ENCODE results near the gene RPL3. TPM values are rescaled to one million over a fixed set of nuclear protein-coding genes. Genes with fewer than 3 reads are reported as not detected.

The RPL3 gene
- polyA plus RNA-seq (2012; ENCODE audit: insufficient read length, low read depth), result 3,373 TPM

DNA sequence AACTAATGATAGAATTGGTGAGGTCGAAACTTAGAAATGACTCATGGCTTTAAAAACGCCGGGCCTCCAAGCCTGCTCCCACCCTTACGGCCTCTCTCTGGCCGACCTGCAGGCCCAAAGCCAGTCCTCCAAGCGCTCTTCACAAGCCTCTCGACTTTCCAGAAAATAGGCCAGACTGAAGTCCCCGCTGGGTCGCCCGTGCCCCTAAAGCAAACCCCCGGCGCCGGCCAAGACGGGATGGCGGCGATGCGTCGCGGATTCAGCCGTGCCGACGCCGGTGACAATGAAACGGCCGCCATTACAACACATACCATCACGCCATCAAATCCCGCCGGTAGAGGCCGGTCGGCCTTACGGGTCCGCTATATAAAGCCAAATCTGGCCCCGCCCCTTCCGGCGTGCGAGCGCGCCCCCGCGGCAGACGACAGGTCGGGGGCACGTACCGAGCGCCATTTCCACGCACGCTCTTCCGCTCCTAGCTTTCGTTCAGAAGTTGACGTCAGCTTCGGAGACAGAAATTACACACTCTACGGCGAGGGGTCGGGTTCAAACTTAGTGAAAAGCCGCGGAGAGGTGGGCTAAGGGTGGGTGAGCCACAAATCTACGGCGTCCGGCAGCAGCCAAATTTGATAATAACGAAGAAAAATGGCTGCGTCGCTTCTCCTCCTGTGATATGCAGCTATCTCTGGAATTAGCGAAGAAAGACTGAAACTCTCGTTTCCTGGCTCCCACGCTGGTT lies at the start of gene RPL3:
RPL3 (minus strand) TSS at position 340 of the 739 bp plus-strand sequence; CDS start at position 314, 26 bp downstream.
- TF ChIP-seq, protein P1, sequence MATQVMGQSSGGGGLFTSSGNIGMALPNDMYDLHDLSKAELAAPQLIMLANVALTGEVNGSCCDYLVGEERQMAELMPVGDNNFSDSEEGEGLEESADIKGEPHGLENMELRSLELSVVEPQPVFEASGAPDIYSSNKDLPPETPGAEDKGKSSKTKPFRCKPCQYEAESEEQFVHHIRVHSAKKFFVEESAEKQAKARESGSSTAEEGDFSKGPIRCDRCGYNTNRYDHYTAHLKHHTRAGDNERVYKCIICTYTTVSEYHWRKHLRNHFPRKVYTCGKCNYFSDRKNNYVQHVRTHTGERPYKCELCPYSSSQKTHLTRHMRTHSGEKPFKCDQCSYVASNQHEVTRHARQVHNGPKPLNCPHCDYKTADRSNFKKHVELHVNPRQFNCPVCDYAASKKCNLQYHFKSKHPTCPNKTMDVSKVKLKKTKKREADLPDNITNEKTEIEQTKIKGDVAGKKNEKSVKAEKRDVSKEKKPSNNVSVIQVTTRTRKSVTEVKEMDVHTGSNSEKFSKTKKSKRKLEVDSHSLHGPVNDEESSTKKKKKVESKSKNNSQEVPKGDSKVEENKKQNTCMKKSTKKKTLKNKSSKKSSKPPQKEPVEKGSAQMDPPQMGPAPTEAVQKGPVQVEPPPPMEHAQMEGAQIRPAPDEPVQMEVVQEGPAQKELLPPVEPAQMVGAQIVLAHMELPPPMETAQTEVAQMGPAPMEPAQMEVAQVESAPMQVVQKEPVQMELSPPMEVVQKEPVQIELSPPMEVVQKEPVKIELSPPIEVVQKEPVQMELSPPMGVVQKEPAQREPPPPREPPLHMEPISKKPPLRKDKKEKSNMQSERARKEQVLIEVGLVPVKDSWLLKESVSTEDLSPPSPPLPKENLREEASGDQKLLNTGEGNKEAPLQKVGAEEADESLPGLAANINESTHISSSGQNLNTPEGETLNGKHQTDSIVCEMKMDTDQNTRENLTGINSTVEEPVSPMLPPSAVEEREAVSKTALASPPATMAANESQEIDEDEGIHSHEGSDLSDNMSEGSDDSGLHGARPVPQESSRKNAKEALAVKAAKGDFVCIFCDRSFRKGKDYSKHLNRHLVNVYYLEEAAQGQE (IDR thresholded peaks at IDR 0.05; ENCODE audit: insufficient read depth in 1 of 2, low read depth in 2 of 2, low read length in 2 of 2), result peak; percentile 51 to 74
- peak; percentile 99 for TF ChIP-seq TAF1 (IDR thresholded peaks at IDR 0.05; ENCODE audit: borderline replicate concordance, insufficient read depth, low read length)
- TF ChIP-seq FOXP2 (optimal IDR thresholded peaks at IDR 0.05; ENCODE audit: borderline replicate concordance, extremely low read depth, extremely low read length, insufficient read depth), result no peak
- no peak for TF ChIP-seq SIN3A (IDR thresholded peaks at IDR 0.05; ENCODE audit: borderline replicate concordance, insufficient read depth, low read length)
- peak; percentile 98 for TF ChIP-seq POLR2AphosphoS5 (IDR thresholded peaks at IDR 0.05; ENCODE audit: low read depth, low read length)

DNA sequence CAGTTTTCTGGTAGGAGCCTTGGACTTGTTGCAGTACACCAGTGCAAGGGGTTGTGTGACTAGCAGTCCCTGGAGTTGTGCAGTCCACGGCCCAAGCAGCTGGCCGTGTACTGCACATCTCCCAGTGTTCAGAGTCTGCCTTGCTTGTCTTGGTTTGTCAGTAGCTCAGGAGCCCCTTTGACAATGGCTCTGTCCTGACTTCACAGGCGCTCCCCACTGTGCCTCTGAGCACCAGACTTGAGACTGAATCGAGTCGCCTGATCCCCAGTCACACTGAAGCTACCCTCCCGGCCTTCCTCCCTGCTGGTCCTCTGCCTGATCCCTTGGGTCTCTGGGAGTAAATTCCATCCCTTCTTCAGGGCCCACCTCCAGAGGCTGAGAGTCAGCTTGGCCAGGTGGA lies 49.8 kb upstream of the RPL3 start:
- TF ChIP-seq FOXP2 (optimal IDR thresholded peaks at IDR 0.05; ENCODE audit: borderline replicate concordance, extremely low read depth, extremely low read length, insufficient read depth) (no peak), POLR2AphosphoS5 (IDR thresholded peaks at IDR 0.05; ENCODE audit: low read depth, low read length) (no peak), SIN3A (IDR thresholded peaks at IDR 0.05; ENCODE audit: borderline replicate concordance, insufficient read depth, low read length) (no peak), TAF1 (IDR thresholded peaks at IDR 0.05; ENCODE audit: borderline replicate concordance, insufficient read depth, low read length) (no peak)
- TF ChIP-seq, protein P1 (IDR thresholded peaks at IDR 0.05; ENCODE audit: insufficient read depth in 1 of 2, low read depth in 2 of 2, low read length in 2 of 2), result no peak

DNA sequence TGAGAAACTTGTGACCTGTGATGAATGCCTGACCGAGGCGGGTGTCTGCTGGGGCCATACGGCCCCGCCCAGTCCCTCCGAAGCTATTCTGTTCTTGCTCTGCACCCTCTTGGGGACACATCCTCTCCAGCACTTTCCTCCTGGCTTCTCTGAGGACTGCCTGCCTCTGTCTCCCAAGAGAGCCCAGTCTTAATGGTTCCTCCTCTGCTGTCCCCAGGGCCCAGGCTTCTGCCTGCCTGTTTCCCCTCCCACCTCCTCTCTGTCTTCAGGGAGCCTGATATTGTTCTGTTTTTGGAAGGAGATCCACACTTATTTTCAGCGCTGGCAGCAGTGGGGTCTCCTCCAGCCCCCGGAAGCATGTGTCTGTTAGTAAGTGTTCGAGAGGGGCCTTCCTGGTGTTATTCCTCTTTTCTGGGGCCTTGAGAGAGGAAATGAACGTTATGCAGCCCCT lies 49.1 kb upstream of the RPL3 start:
- TF ChIP-seq TAF1 (IDR thresholded peaks at IDR 0.05; ENCODE audit: borderline replicate concordance, insufficient read depth, low read length), result no peak
- no peak for TF ChIP-seq POLR2AphosphoS5 (IDR thresholded peaks at IDR 0.05; ENCODE audit: low read depth, low read length)
- no peak for TF ChIP-seq SIN3A (IDR thresholded peaks at IDR 0.05; ENCODE audit: borderline replicate concordance, insufficient read depth, low read length)
- no peak for TF ChIP-seq FOXP2 (optimal IDR thresholded peaks at IDR 0.05; ENCODE audit: borderline replicate concordance, extremely low read depth, extremely low read length, insufficient read depth)
- TF ChIP-seq, protein P1 (IDR thresholded peaks at IDR 0.05; ENCODE audit: insufficient read depth in 1 of 2, low read depth in 2 of 2, low read length in 2 of 2), result no peak

DNA sequence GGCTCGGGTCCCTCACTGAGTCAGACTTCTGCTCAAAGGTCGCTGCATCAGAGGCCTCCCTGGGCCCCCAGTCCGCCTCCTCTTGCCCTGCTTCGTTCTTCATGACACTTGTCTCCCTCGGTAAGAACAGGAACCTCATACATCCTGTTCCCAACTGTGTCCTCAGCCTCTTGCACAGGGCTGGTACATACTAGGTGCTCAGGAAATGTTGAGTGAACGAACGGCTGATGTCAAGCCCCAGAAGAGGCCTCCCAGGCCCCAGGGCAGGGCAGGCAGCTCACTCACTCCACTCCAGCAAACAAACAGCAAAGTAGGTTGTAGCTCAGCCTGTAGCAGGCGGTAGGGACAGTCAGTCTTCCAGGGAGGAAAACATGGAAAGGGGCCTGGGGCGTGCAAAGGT lies 47.6 kb upstream of the RPL3 start:
- TF ChIP-seq TAF1 (IDR thresholded peaks at IDR 0.05; ENCODE audit: borderline replicate concordance, insufficient read depth, low read length), result no peak
- TF ChIP-seq SIN3A (IDR thresholded peaks at IDR 0.05; ENCODE audit: borderline replicate concordance, insufficient read depth, low read length), result no peak
- TF ChIP-seq, protein P1 (IDR thresholded peaks at IDR 0.05; ENCODE audit: insufficient read depth in 1 of 2, low read depth in 2 of 2, low read length in 2 of 2), result no peak
- no peak for TF ChIP-seq FOXP2 (optimal IDR thresholded peaks at IDR 0.05; ENCODE audit: borderline replicate concordance, extremely low read depth, extremely low read length, insufficient read depth)
- TF ChIP-seq POLR2AphosphoS5 (IDR thresholded peaks at IDR 0.05; ENCODE audit: low read depth, low read length), result no peak
